ENCODE data around the gene RALB.

The RALB gene

DNA sequence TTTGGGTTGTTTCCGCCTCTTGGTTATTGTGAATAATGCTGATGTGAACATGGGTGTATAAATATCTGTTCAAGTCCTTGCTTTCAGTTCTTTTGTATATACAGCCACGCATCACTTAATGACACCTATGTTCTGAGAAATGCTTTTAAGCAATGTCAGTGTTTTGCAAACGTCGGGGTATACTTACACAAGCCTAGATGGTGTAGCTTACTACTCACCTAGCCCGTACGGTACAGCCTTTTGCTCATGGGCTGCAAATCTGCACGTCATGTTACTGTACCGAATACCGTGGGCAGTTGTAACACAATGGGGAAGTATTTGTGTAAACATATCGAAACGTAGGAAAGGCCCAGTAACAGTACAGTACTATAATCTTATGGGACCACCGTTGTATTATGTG lies 12.4 kb downstream of the RALB start:
- Histone ChIP-seq H3K9me2 (replicated peaks; ENCODE audit: control insufficient read depth, low read length) (no peaks in the 10 kb centered on the region), H4K20me1 (ENCODE audit: control insufficient read depth, insufficient read depth, low read depth, low read length) (0 out of 2 replicates have a peak, but pooled peaks cover 5% of the 10 kb centered on the region), H3K36me3 (ENCODE audit: control insufficient read depth, low read length) (no peaks in the 10 kb centered on the region), H3K27me3 (ENCODE audit: control insufficient read depth, low read length) (no peaks in the 10 kb centered on the region), H3K27ac (ENCODE audit: low read depth, low read length) (no peak overlapping the region), H3K4me2 (ENCODE audit: low read length) (no peak overlapping the region), H3K4me1 (ENCODE audit: control insufficient read depth, low read length) (peaks cover 13% of the 10 kb centered on the region), H3F3A (ENCODE audit: control insufficient read depth, insufficient read depth) (no peaks in the 10 kb centered on the region), H3K4me3 (ENCODE audit: low read length) (no peak overlapping the region), H3K79me2 (ENCODE audit: control insufficient read depth, low read length) (peaks cover 2% of the 10 kb centered on the region; the same call in 1 of the 2 replicates), H3K9me3 (ENCODE audit: control insufficient read depth, insufficient read depth, low read length) (peaks cover 6% of the 10 kb centered on the region; the same call in 1 of the 2 replicates)
- TF ChIP-seq, protein P1, sequence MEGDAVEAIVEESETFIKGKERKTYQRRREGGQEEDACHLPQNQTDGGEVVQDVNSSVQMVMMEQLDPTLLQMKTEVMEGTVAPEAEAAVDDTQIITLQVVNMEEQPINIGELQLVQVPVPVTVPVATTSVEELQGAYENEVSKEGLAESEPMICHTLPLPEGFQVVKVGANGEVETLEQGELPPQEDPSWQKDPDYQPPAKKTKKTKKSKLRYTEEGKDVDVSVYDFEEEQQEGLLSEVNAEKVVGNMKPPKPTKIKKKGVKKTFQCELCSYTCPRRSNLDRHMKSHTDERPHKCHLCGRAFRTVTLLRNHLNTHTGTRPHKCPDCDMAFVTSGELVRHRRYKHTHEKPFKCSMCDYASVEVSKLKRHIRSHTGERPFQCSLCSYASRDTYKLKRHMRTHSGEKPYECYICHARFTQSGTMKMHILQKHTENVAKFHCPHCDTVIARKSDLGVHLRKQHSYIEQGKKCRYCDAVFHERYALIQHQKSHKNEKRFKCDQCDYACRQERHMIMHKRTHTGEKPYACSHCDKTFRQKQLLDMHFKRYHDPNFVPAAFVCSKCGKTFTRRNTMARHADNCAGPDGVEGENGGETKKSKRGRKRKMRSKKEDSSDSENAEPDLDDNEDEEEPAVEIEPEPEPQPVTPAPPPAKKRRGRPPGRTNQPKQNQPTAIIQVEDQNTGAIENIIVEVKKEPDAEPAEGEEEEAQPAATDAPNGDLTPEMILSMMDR (IDR thresholded peaks at IDR 0.05; ENCODE audit: low read depth, low read length, poor library complexity, severe bottlenecking), result no peak
- no peak for TF ChIP-seq EZH2phosphoT487 (IDR thresholded peaks at IDR 0.05; ENCODE audit: borderline replicate concordance, low read length)

DNA sequence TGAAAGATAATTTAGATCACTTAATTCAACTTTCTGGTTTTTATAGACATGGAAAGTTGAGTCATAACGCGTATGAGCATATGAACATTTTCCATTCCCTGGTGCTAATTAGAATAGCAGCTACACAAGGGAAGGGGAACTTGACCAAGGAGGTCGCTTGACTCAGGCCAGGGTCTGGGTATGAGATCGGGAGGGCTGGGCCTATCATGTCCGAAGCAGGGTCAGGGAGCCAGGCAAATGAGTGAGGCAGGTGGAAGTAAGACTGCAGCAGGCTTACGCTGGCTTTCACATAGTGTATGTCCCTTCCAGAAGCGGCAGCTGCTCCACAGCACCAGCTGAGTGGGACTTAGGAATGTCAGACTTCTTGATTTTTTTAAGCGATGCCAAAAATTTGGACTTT lies 14.7 kb downstream of the RALB start:
- no peaks in the 10 kb centered on the region for H3K27me3 ChIP-seq (ENCODE audit: control insufficient read depth, low read length)
- H3F3A ChIP-seq (ENCODE audit: control insufficient read depth, insufficient read depth), result no peaks in the 10 kb centered on the region
- no peak overlapping the region for H3K4me3 ChIP-seq (ENCODE audit: low read length)
- H3K27ac ChIP-seq (ENCODE audit: low read depth, low read length), result no peak overlapping the region
- TF ChIP-seq EZH2phosphoT487 (IDR thresholded peaks at IDR 0.05; ENCODE audit: borderline replicate concordance, low read length), result no peak
- TF ChIP-seq, protein P1 (IDR thresholded peaks at IDR 0.05; ENCODE audit: low read depth, low read length, poor library complexity, severe bottlenecking), result no peak
- H3K79me2 ChIP-seq (ENCODE audit: control insufficient read depth, low read length), result peaks cover 2% of the 10 kb centered on the region; the same call in 1 of the 2 replicates
- no peaks in the 10 kb centered on the region for H3K9me2 ChIP-seq (replicated peaks; ENCODE audit: control insufficient read depth, low read length)
- H3K36me3 ChIP-seq (ENCODE audit: control insufficient read depth, low read length), result no peaks in the 10 kb centered on the region
- no peak overlapping the region for H3K4me2 ChIP-seq (ENCODE audit: low read length)
- 0 out of 2 replicates have a peak, but pooled peaks cover 5% of the 10 kb centered on the region for H4K20me1 ChIP-seq (ENCODE audit: control insufficient read depth, insufficient read depth, low read depth, low read length)
- no peaks in the 10 kb centered on the region for H3K4me1 ChIP-seq (ENCODE audit: control insufficient read depth, low read length)
- peaks cover 6% of the 10 kb centered on the region; the same call in 1 of the 2 replicates for H3K9me3 ChIP-seq (ENCODE audit: control insufficient read depth, insufficient read depth, low read length)

- Histone ChIP-seq H3K27me3 (ENCODE audit: control insufficient read depth, low read length) (no peaks in the 10 kb centered on the region), H3K4me3 (ENCODE audit: low read length) (no peak overlapping the region), H3K79me2 (ENCODE audit: control insufficient read depth, low read length) (peaks cover 2% of the 10 kb centered on the region; the same call in 1 of the 2 replicates), H3K4me2 (ENCODE audit: low read length) (no peak overlapping the region), H3K4me1 (ENCODE audit: control insufficient read depth, low read length) (no peaks in the 10 kb centered on the region), H4K20me1 (ENCODE audit: control insufficient read depth, insufficient read depth, low read depth, low read length) (0 out of 2 replicates have a peak, but pooled peaks cover 5% of the 10 kb centered on the region), H3K36me3 (ENCODE audit: control insufficient read depth, low read length) (no peaks in the 10 kb centered on the region), H3K27ac (ENCODE audit: low read depth, low read length) (no peak overlapping the region), H3K9me2 (replicated peaks; ENCODE audit: control insufficient read depth, low read length) (no peaks in the 10 kb centered on the region), H3F3A (ENCODE audit: control insufficient read depth, insufficient read depth) (no peaks in the 10 kb centered on the region), H3K9me3 (ENCODE audit: control insufficient read depth, insufficient read depth, low read length) (peaks cover 6% of the 10 kb centered on the region; the same call in 1 of the 2 replicates)
- no peak for TF ChIP-seq EZH2phosphoT487 (IDR thresholded peaks at IDR 0.05; ENCODE audit: borderline replicate concordance, low read length)
- TF ChIP-seq, protein P1 (IDR thresholded peaks at IDR 0.05; ENCODE audit: low read depth, low read length, poor library complexity, severe bottlenecking), result no peak
Observed at GRCh38 chr2:120269076-120269744, 16.6 kb downstream of the RALB start.
